ENCODE data around the gene EIF4EBP3.

- TF ChIP-seq POLR2A (IDR thresholded peaks at IDR 0.05): no peak
- TF ChIP-seq, protein P1, sequence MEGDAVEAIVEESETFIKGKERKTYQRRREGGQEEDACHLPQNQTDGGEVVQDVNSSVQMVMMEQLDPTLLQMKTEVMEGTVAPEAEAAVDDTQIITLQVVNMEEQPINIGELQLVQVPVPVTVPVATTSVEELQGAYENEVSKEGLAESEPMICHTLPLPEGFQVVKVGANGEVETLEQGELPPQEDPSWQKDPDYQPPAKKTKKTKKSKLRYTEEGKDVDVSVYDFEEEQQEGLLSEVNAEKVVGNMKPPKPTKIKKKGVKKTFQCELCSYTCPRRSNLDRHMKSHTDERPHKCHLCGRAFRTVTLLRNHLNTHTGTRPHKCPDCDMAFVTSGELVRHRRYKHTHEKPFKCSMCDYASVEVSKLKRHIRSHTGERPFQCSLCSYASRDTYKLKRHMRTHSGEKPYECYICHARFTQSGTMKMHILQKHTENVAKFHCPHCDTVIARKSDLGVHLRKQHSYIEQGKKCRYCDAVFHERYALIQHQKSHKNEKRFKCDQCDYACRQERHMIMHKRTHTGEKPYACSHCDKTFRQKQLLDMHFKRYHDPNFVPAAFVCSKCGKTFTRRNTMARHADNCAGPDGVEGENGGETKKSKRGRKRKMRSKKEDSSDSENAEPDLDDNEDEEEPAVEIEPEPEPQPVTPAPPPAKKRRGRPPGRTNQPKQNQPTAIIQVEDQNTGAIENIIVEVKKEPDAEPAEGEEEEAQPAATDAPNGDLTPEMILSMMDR (IDR thresholded peaks at IDR 0.05): no peak
Observed at GRCh38 chr5:140571105-140571504, 23.6 kb downstream of the EIF4EBP3 start.

Measured in thyroid gland (tissue), 4 donors.